Stromal cell of bone marrow (primary cell): Measurements from ENCODE around the gene SYNM.

Source experiments
- DNase-seq: peaks from one replicate; pipeline ENCODE4 v3.0.0-alpha.2; 2012; ENCODE audit warnings: low read depth

SYNM gene

GRCh38 chr15:99169769-99170311 is 65.0 kb downstream of the SYNM start:
- DNase-seq = peak; percentile 6

GRCh38 chr15:99170476-99171065 is 65.7 kb downstream of the SYNM start:
- no peak for DNase-seq

- no peak for DNase-seq
These were observed 67.3 kb downstream of the SYNM start for GRCh38 chr15:99172171-99172570.

- DNase-seq = no peak
These were observed 68.1 kb downstream of the SYNM start for GRCh38 chr15:99172989-99173388.

GRCh38 chr15:99174567-99175395 is 69.9 kb downstream of the SYNM start:
- DNase-seq = no peak

GRCh38 chr15:99176757-99177156 is 71.9 kb downstream of the SYNM start:
- no peak for DNase-seq

GRCh38 chr15:99177679-99178078 is 72.8 kb downstream of the SYNM start:
- no peak for DNase-seq

GRCh38 chr15:99180086-99180963 is 75.4 kb downstream of the SYNM start:
- DNase-seq = no peak

- DNase-seq = no peak
These were observed 76.1 kb downstream of the SYNM start for GRCh38 chr15:99180964-99181306.

GRCh38 chr15:99181545-99181971 is 76.7 kb downstream of the SYNM start:
- peak; percentile 11 for DNase-seq

GRCh38 chr15:99182791-99183190 is 77.9 kb downstream of the SYNM start:
- no peak for DNase-seq
